ENCODE data around the gene ITK. TPM values are rescaled to one million over a fixed set of nuclear protein-coding genes. Genes with fewer than 3 reads are reported as not detected.

Gene ITK
- total and polyA plus RNA-seq, 2 experiments from 2014 or later, result 0.08 TPM; not detected in 1

DNA sequence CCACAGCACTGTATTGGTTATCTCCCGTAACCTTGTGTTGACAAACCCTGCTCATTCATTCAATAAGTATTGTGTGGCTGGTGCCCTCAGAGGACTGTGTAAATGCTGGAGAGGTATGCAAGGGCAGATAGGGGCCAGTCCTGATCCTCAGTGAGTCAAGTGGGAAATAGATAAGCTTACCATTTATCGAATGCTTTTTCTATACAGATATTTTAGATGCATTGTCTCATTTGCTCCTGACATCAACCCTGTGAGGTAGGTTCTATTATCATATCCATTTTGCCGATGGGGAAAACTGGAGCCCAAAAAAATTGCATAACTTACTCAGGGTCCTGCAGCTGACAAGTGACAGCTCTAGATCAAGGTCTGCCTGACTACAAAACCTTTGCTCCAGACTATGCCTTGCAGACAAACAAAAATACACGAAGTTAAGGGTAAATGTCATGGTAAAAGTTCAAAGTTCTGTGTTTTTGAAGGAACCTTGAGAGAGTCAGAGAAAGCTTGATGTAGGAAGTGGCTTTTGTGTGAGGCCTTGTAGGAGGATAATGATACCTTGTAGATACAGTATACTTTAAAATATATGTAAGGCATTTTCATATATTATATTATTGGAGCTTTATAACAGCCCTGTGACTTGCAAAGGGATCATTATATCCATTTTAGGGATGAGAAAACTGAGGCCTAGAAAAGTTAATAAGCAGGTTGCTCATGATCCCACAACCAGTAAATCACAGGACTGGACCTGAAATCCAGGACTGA, 107.9 kb downstream of the ITK start:
- H2AFZ ChIP-seq, result no peak overlapping the region
- H3K4me1 ChIP-seq (ENCODE audit: insufficient read depth), result no peaks in the 10 kb centered on the region
- H3K9me2 ChIP-seq (ENCODE audit: insufficient read depth), result no peaks in the 10 kb centered on the region
- Mint-ChIP-seq H3K27me3 (ENCODE audit: insufficient read depth, low read depth, poor library complexity) (peaks cover 2% of the 10 kb centered on the region), H3K36me3 (ENCODE audit: low read depth) (peaks cover 21% of the 10 kb centered on the region), H3K4me1 (no peaks in the 10 kb centered on the region; the same call in 2 of the 3 replicates), H3K9me3 (no peaks in the 10 kb centered on the region), H3K27ac (no peak overlapping the region), H3K4me3 (no peak overlapping the region)
- H3K36me3 ChIP-seq (ENCODE audit: insufficient read depth), result 0 out of 2 replicates have a peak, but pooled peaks cover 3% of the 10 kb centered on the region
- peaks cover 16% of the 10 kb centered on the region for H3K79me2 ChIP-seq (replicated peaks; ENCODE audit: insufficient read depth)
- peaks cover 14% of the 10 kb centered on the region; the same call in 1 of the 2 replicates for H4K20me1 ChIP-seq (replicated peaks; ENCODE audit: insufficient read depth)
- TF ChIP-seq NANOG (IDR thresholded peaks at IDR 0.05; ENCODE audit: borderline replicate concordance) (no peak), JUNB (IDR thresholded peaks at IDR 0.05; ENCODE audit: unreplicated experiment) (no peak), EZH2phosphoT487 (IDR thresholded peaks at IDR 0.05; ENCODE audit: unreplicated experiment) (no peak), STAT1 (IDR thresholded peaks at IDR 0.05; ENCODE audit: unreplicated experiment) (no peak), ZNF331 (CRISPR knock-in tag; IDR thresholded peaks at IDR 0.05; ENCODE audit: low read depth) (no peak), POLR2AphosphoS5 (IDR thresholded peaks at IDR 0.05; ENCODE audit: low read depth) (no peak), EZH2 (IDR thresholded peaks at IDR 0.05; ENCODE audit: low read depth, unreplicated experiment) (no peak), ZNF114 (CRISPR knock-in tag; IDR thresholded peaks at IDR 0.05) (no peak), CREB1 (CRISPR knock-in tag; IDR thresholded peaks at IDR 0.05; ENCODE audit: low read depth) (no peak)
- TF ChIP-seq, protein P1, sequence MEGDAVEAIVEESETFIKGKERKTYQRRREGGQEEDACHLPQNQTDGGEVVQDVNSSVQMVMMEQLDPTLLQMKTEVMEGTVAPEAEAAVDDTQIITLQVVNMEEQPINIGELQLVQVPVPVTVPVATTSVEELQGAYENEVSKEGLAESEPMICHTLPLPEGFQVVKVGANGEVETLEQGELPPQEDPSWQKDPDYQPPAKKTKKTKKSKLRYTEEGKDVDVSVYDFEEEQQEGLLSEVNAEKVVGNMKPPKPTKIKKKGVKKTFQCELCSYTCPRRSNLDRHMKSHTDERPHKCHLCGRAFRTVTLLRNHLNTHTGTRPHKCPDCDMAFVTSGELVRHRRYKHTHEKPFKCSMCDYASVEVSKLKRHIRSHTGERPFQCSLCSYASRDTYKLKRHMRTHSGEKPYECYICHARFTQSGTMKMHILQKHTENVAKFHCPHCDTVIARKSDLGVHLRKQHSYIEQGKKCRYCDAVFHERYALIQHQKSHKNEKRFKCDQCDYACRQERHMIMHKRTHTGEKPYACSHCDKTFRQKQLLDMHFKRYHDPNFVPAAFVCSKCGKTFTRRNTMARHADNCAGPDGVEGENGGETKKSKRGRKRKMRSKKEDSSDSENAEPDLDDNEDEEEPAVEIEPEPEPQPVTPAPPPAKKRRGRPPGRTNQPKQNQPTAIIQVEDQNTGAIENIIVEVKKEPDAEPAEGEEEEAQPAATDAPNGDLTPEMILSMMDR (conservative IDR thresholded peaks at IDR 0.05; ENCODE audit: low read depth in 2 of 2), result no peak
- TF ChIP-seq, protein P2, sequence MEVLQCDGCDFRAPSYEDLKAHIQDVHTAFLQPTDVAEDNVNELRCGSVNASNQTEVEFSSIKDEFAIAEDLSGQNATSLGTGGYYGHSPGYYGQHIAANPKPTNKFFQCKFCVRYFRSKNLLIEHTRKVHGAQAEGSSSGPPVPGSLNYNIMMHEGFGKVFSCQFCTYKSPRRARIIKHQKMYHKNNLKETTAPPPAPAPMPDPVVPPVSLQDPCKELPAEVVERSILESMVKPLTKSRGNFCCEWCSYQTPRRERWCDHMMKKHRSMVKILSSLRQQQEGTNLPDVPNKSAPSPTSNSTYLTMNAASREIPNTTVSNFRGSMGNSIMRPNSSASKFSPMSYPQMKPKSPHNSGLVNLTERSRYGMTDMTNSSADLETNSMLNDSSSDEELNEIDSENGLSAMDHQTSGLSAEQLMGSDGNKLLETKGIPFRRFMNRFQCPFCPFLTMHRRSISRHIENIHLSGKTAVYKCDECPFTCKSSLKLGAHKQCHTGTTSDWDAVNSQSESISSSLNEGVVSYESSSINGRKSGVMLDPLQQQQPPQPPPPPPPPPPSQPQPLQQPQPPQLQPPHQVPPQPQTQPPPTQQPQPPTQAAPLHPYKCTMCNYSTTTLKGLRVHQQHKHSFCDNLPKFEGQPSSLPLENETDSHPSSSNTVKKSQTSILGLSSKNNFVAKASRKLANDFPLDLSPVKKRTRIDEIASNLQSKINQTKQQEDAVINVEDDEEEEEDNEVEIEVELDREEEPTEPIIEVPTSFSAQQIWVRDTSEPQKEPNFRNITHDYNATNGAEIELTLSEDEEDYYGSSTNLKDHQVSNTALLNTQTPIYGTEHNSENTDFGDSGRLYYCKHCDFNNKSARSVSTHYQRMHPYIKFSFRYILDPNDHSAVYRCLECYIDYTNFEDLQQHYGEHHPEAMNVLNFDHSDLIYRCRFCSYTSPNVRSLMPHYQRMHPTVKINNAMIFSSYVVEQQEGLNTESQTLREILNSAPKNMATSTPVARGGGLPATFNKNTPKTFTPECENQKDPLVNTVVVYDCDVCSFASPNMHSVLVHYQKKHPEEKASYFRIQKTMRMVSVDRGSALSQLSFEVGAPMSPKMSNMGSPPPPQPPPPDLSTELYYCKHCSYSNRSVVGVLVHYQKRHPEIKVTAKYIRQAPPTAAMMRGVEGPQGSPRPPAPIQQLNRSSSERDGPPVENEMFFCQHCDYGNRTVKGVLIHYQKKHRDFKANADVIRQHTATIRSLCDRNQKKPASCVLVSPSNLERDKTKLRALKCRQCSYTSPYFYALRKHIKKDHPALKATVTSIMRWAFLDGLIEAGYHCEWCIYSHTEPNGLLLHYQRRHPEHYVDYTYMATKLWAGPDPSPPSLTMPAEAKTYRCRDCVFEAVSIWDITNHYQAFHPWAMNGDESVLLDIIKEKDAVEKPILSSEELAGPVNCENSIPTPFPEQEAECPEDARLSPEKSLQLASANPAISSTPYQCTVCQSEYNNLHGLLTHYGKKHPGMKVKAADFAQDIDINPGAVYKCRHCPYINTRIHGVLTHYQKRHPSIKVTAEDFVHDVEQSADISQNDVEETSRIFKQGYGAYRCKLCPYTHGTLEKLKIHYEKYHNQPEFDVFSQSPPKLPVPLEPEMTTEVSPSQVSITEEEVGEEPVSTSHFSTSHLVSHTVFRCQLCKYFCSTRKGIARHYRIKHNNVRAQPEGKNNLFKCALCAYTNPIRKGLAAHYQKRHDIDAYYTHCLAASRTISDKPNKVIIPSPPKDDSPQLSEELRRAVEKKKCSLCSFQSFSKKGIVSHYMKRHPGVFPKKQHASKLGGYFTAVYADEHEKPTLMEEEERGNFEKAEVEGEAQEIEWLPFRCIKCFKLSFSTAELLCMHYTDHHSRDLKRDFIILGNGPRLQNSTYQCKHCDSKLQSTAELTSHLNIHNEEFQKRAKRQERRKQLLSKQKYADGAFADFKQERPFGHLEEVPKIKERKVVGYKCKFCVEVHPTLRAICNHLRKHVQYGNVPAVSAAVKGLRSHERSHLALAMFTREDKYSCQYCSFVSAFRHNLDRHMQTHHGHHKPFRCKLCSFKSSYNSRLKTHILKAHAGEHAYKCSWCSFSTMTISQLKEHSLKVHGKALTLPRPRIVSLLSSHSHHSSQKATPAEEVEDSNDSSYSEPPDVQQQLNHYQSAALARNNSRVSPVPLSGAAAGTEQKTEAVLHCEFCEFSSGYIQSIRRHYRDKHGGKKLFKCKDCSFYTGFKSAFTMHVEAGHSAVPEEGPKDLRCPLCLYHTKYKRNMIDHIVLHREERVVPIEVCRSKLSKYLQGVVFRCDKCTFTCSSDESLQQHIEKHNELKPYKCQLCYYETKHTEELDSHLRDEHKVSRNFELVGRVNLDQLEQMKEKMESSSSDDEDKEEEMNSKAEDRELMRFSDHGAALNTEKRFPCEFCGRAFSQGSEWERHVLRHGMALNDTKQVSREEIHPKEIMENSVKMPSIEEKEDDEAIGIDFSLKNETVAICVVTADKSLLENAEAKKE (CRISPR knock-in tag; IDR thresholded peaks at IDR 0.05), result no peak
- TF ChIP-seq, protein P3, sequence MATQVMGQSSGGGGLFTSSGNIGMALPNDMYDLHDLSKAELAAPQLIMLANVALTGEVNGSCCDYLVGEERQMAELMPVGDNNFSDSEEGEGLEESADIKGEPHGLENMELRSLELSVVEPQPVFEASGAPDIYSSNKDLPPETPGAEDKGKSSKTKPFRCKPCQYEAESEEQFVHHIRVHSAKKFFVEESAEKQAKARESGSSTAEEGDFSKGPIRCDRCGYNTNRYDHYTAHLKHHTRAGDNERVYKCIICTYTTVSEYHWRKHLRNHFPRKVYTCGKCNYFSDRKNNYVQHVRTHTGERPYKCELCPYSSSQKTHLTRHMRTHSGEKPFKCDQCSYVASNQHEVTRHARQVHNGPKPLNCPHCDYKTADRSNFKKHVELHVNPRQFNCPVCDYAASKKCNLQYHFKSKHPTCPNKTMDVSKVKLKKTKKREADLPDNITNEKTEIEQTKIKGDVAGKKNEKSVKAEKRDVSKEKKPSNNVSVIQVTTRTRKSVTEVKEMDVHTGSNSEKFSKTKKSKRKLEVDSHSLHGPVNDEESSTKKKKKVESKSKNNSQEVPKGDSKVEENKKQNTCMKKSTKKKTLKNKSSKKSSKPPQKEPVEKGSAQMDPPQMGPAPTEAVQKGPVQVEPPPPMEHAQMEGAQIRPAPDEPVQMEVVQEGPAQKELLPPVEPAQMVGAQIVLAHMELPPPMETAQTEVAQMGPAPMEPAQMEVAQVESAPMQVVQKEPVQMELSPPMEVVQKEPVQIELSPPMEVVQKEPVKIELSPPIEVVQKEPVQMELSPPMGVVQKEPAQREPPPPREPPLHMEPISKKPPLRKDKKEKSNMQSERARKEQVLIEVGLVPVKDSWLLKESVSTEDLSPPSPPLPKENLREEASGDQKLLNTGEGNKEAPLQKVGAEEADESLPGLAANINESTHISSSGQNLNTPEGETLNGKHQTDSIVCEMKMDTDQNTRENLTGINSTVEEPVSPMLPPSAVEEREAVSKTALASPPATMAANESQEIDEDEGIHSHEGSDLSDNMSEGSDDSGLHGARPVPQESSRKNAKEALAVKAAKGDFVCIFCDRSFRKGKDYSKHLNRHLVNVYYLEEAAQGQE (IDR thresholded peaks at IDR 0.05; ENCODE audit: unreplicated experiment), result no peak
- TF ChIP-seq, protein P4, sequence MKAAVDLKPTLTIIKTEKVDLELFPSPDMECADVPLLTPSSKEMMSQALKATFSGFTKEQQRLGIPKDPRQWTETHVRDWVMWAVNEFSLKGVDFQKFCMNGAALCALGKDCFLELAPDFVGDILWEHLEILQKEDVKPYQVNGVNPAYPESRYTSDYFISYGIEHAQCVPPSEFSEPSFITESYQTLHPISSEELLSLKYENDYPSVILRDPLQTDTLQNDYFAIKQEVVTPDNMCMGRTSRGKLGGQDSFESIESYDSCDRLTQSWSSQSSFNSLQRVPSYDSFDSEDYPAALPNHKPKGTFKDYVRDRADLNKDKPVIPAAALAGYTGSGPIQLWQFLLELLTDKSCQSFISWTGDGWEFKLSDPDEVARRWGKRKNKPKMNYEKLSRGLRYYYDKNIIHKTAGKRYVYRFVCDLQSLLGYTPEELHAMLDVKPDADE (IDR thresholded peaks at IDR 0.05), result no peak
- no peak for ATAC-seq
- H3K27ac ChIP-seq (ENCODE audit: low read depth), result no peak overlapping the region
- H3K4me3 ChIP-seq, result no peak overlapping the region
- no peak overlapping the region for H3K4me2 ChIP-seq
- H3F3A ChIP-seq (replicated peaks; ENCODE audit: low read depth), result no peaks in the 10 kb centered on the region
- H3K27me3 ChIP-seq (ENCODE audit: insufficient read depth), result no peaks in the 10 kb centered on the region
- no peak for DNase-seq (ENCODE audit: low spot score)
